M059J (cell line): Measurements from ENCODE around the gene PHF21A. TPM values are rescaled to one million over a fixed set of nuclear protein-coding genes. Genes with fewer than 3 reads are reported as not detected.

Experiments
- DNase-seq: peaks from one replicate; pipeline ENCODE4 v3.0.0-alpha.2; 2012; ENCODE audit warnings: low read depth
- total RNA-seq: library from RNA; depleted of rRNA; stranded (reverse); fragments of >200 nt; shearing (Covaris generic); gene quantifications from 2 replicates; pipeline ENCODE4 v1.2.3, GENCODE V29; 2014; rRNA removed

PHF21A gene
- total RNA-seq, 1 experiment from 2014 or later, result 19.7 TPM

GRCh38 chr11:45885274-45885920 is 235.9 kb downstream of the PHF21A start, which contains the start of gene MAPK8IP1:
MAPK8IP1 (plus strand) TSS chr11:45885651; CDS start chr11:45885821, 170 bp downstream.
- DNase-seq, result peak; percentile 31

- no peak for DNase-seq
Observed at GRCh38 chr11:45884596-45885185, 236.6 kb downstream of the PHF21A start.

Other genes starting within 250 kb of the PHF21A start
- gene MAPK8IP1, start 235.8 kb downstream of the PHF21A start, total RNA-seq, result 6.6 and 11.7 TPM in 2 replicates
- 0.96 TPM in 1 of 2 replicates, not detected in the other for gene FREY1, start 214.2 kb downstream of the PHF21A start, total RNA-seq
- gene PEX16, start 203.6 kb downstream of the PHF21A start, total RNA-seq, result 27.5 and 38.1 TPM in 2 replicates
- 0.22 TPM in 1 of 2 replicates, not detected in the other for gene LARGE2, start 198.8 kb downstream of the PHF21A start, total RNA-seq
- gene CREB3L1, start 156.2 kb upstream of the PHF21A start, total RNA-seq, result 40.1 and 70.3 TPM in 2 replicates
- 38.4 and 73.4 TPM in 2 replicates for gene DGKZ, start 226.0 kb upstream of the PHF21A start, total RNA-seq